C4-2B (cell line): ENCODE measurements around the gene CEP83.

Experiments used
- ZFX ChIP-seq: fragments of 450-650 bp; IDR thresholded peaks from 2 replicates; pipeline ENCODE4 v1.6.1; 2017
- TF ChIP-seq, protein P1 (sequence below): fragments of 450-650 bp; conservative IDR thresholded peaks from 2 replicates; pipeline ENCODE4 v1.5.1; 2017; ENCODE audit warnings: mild to moderate bottlenecking

DNA sequence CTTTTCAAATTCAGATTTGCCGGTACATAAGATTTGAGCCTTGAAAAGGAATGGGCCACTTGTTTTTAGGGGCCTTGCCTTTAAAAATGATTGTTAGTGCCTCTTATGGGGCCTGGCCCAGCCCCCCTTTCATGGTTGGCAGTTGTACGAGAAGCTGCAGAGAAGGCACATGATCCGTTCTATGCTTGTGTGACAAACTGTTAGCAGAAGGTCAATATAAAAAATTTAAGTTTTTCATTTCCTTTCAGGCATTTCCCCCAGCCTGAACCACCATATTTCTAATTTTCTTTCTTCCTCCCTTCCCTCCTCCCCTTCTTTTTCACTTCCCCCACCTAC is 192.2 kb downstream of the CEP83 start:
- TF ChIP-seq, protein P1, sequence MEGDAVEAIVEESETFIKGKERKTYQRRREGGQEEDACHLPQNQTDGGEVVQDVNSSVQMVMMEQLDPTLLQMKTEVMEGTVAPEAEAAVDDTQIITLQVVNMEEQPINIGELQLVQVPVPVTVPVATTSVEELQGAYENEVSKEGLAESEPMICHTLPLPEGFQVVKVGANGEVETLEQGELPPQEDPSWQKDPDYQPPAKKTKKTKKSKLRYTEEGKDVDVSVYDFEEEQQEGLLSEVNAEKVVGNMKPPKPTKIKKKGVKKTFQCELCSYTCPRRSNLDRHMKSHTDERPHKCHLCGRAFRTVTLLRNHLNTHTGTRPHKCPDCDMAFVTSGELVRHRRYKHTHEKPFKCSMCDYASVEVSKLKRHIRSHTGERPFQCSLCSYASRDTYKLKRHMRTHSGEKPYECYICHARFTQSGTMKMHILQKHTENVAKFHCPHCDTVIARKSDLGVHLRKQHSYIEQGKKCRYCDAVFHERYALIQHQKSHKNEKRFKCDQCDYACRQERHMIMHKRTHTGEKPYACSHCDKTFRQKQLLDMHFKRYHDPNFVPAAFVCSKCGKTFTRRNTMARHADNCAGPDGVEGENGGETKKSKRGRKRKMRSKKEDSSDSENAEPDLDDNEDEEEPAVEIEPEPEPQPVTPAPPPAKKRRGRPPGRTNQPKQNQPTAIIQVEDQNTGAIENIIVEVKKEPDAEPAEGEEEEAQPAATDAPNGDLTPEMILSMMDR, result no peak
- TF ChIP-seq ZFX, result no peak
